Astrocyte (in vitro differentiated cells and primary cell): Measurements from ENCODE around the gene DHX58. TPM values are rescaled to one million over a fixed set of nuclear protein-coding genes. Genes with fewer than 3 reads are reported as not detected.
A peak's percentile ranks its signal among the peaks of the same experiment; 100 is the strongest.

Experiments used
- DNase-seq: peaks from one replicate; pipeline ENCODE4 v3.0.0-alpha.2; 2010; ENCODE audit warnings: low read depth
- FAIRE-seq: peaks from 2 replicates; lab custom pipeline; 2011; peaks lifted over from hg19 to GRCh38; lab: Jason Lieb, UNC
- H2AFZ ChIP-seq: 2 replicates; pipeline ENCODE4 v1.6.0; 2012; ENCODE audit warnings: low read depth, low read length, inconsistent platforms
- H3K27ac ChIP-seq: 2 replicates; pipeline ENCODE4 v1.5.1; 2011; ENCODE audit warnings: low read depth, low read length, inconsistent platforms
- H3K27me3 ChIP-seq: 2 replicates; pipeline ENCODE4 v1.6.0; 2011; ENCODE audit warnings: low read length, inconsistent platforms; ENCODE audit not compliant: insufficient read depth
- H3K36me3 ChIP-seq: 2 replicates; pipeline ENCODE4 v1.5.1; 2011; ENCODE audit warnings: low read length, inconsistent platforms; ENCODE audit not compliant: insufficient read depth
- H3K4me1 ChIP-seq: 2 replicates; pipeline ENCODE4 v1.5.1; 2011; ENCODE audit warnings: low read length, inconsistent platforms; ENCODE audit not compliant: insufficient read depth
- H3K4me2 ChIP-seq: 2 replicates; pipeline ENCODE4 v1.6.0; 2012; ENCODE audit warnings: low read length, inconsistent platforms
- H3K4me3 ChIP-seq: 2 replicates; pipeline ENCODE4 v1.5.1; 2011; ENCODE audit warnings: low read depth, mild to moderate bottlenecking, low read length, inconsistent platforms; ENCODE audit not compliant: insufficient read depth
- H3K79me2 ChIP-seq: 2 replicates; pipeline ENCODE4 v1.6.0; 2012; ENCODE audit warnings: mild to moderate bottlenecking, low read length, inconsistent platforms; ENCODE audit not compliant: insufficient read depth
- H3K9ac ChIP-seq: 2 replicates; pipeline ENCODE4 v1.6.0; 2012; ENCODE audit warnings: mild to moderate bottlenecking, low read length, inconsistent platforms
- H3K9me3 ChIP-seq: 2 replicates; pipeline ENCODE4 v1.5.1; 2012; ENCODE audit warnings: low read depth, mild to moderate bottlenecking, low read length, inconsistent platforms; ENCODE audit not compliant: insufficient read depth
- H4K20me1 ChIP-seq: 2 replicates; pipeline ENCODE4 v1.6.0; 2012; ENCODE audit warnings: low read length, inconsistent platforms; ENCODE audit not compliant: insufficient read depth
- H3K27ac Mint-ChIP-seq: one replicate; pipeline ENCODE4 v1.8.0; 2021; ENCODE audit warnings: mild to moderate bottlenecking, mixed read lengths; ENCODE audit not compliant: unreplicated experiment
- H3K27me3 Mint-ChIP-seq: one replicate; pipeline ENCODE4 v1.8.0; 2021; ENCODE audit warnings: low read depth, mixed read lengths; ENCODE audit not compliant: unreplicated experiment
- H3K36me3 Mint-ChIP-seq: one replicate; pipeline ENCODE4 v1.8.0; 2021; ENCODE audit warnings: low read depth, mixed read lengths; ENCODE audit not compliant: unreplicated experiment
- H3K4me1 Mint-ChIP-seq: one replicate; pipeline ENCODE4 v1.8.0; 2021; ENCODE audit warnings: low read depth, mixed read lengths; ENCODE audit not compliant: unreplicated experiment
- H3K4me3 Mint-ChIP-seq: one replicate; pipeline ENCODE4 v1.8.0; 2021; ENCODE audit warnings: mild to moderate bottlenecking, moderate library complexity, mixed read lengths; ENCODE audit not compliant: unreplicated experiment
- H3K9me3 Mint-ChIP-seq: one replicate; pipeline ENCODE4 v1.8.0; 2021; ENCODE audit warnings: mild to moderate bottlenecking, mixed read lengths; ENCODE audit not compliant: unreplicated experiment
- EZH2 ChIP-seq: IDR thresholded peaks from 2 replicates; pipeline ENCODE4 v1.6.1; 2012; ENCODE audit warnings: mild to moderate bottlenecking, low read length, inconsistent platforms; ENCODE audit not compliant: insufficient read depth
- total RNA-seq: library from RNA; stranded (reverse); gene quantifications from 2 replicates; pipeline ENCODE4 v1.2.1, GENCODE V29; 2021
- TF ChIP-seq, protein P1 (sequence below): IDR thresholded peaks from 2 replicates; pipeline ENCODE4 v1.5.1; 2011; ENCODE audit warnings: low read depth, mild to moderate bottlenecking, inconsistent platforms, low read length, moderate library complexity; ENCODE audit not compliant: insufficient read depth

The DHX58 gene
- total RNA-seq, 1 donor from 2014 or later, result 5.4 TPM

DNA sequence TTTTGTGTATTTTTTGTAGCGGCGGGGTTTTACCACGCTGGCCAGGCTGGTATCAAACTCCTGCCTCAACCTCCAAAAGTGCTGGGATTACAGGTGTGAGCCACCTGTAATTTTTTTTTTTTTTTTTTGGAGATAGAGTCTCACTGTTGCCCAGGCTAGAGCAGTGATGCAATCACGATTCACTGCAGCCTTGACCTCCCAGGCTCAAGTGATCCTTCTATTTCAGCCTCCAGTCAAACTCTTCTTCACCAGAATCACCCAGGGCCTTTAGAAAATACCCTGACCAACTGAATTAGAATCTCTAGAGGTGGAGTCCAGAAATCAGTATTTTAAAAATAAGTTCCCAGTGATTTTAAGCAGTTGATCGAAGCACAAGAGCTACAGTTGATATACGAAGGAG lies 22.6 kb upstream of the DHX58 start:
- H3K4me3 Mint-ChIP-seq, result no peak overlapping the region
- no peaks in the 10 kb centered on the region for H3K9me3 Mint-ChIP-seq
- Histone ChIP-seq H3K4me3 (no peak overlapping the region), H3K79me2 (peaks cover 99% of the 10 kb centered on the region), H3K4me2 (peak overlapping the region; percentile 44), H3K4me1 (peaks cover 41% of the 10 kb centered on the region), H3K27me3 (no peaks in the 10 kb centered on the region), H4K20me1 (peaks cover 87% of the 10 kb centered on the region), H3K9ac (no peak overlapping the region), H3K36me3 (peaks cover under 1% of the 10 kb centered on the region), H3K9me3 (no peaks in the 10 kb centered on the region), H2AFZ (no peak overlapping the region), H3K27ac (peak overlapping the region; percentile 14)
- TF ChIP-seq, protein P1, sequence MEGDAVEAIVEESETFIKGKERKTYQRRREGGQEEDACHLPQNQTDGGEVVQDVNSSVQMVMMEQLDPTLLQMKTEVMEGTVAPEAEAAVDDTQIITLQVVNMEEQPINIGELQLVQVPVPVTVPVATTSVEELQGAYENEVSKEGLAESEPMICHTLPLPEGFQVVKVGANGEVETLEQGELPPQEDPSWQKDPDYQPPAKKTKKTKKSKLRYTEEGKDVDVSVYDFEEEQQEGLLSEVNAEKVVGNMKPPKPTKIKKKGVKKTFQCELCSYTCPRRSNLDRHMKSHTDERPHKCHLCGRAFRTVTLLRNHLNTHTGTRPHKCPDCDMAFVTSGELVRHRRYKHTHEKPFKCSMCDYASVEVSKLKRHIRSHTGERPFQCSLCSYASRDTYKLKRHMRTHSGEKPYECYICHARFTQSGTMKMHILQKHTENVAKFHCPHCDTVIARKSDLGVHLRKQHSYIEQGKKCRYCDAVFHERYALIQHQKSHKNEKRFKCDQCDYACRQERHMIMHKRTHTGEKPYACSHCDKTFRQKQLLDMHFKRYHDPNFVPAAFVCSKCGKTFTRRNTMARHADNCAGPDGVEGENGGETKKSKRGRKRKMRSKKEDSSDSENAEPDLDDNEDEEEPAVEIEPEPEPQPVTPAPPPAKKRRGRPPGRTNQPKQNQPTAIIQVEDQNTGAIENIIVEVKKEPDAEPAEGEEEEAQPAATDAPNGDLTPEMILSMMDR, result no peak
- TF ChIP-seq EZH2, result no peak
- H3K27ac Mint-ChIP-seq, result peak overlapping the region; percentile 59
- FAIRE-seq, result no peak
- peaks cover 16% of the 10 kb centered on the region for H3K36me3 Mint-ChIP-seq
- peaks cover 75% of the 10 kb centered on the region for H3K4me1 Mint-ChIP-seq
- H3K27me3 Mint-ChIP-seq, result no peaks in the 10 kb centered on the region
- no peak for DNase-seq

DNA sequence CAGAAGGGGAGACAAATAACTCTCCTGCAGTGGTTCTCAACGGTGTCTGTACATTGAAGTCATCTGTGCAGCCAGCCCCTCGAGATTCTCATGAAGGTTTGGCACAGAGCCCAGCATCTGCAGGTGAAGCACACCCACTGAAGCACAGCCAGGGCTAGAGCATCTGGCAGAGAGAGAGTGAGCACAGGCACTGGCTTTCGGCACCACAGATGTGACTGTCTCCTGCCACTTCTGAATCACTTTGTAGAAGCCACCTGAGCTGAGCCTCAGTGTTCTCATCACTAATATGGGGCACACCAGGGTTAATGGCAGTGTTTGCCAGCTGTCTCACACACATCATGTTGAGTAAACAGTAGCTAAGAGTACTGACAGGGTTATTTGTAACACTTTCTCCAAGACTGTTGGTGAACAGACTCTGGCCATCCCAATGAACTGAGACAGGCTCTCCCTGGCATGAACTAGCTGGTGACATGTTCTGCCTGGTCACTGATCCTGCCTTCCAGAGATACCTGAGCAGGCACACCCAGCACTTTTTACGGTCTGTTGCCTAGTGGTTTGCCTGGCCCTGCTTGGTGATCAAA lies 21.0 kb upstream of the DHX58 start:
- Histone ChIP-seq H3K27me3 (no peaks in the 10 kb centered on the region), H3K9me3 (no peaks in the 10 kb centered on the region), H3K79me2 (peaks cover 97% of the 10 kb centered on the region), H3K4me2 (peak overlapping the region; percentile 41), H4K20me1 (peaks cover 87% of the 10 kb centered on the region), H2AFZ (no peak overlapping the region), H3K4me1 (peaks cover 41% of the 10 kb centered on the region), H3K4me3 (no peak overlapping the region), H3K36me3 (peaks cover 11% of the 10 kb centered on the region), H3K27ac (peak overlapping the region; percentile 6), H3K9ac (no peak overlapping the region)
- no peaks in the 10 kb centered on the region for H3K27me3 Mint-ChIP-seq
- peaks cover 74% of the 10 kb centered on the region for H3K4me1 Mint-ChIP-seq
- no peak for TF ChIP-seq EZH2
- TF ChIP-seq, protein P1, result no peak
- H3K4me3 Mint-ChIP-seq, result peak overlapping the region; percentile 73
- H3K36me3 Mint-ChIP-seq, result peaks cover 18% of the 10 kb centered on the region
- no peaks in the 10 kb centered on the region for H3K9me3 Mint-ChIP-seq
- FAIRE-seq (no peak), DNase-seq (no peak)
- H3K27ac Mint-ChIP-seq, result peak overlapping the region; percentile 93

DNA sequence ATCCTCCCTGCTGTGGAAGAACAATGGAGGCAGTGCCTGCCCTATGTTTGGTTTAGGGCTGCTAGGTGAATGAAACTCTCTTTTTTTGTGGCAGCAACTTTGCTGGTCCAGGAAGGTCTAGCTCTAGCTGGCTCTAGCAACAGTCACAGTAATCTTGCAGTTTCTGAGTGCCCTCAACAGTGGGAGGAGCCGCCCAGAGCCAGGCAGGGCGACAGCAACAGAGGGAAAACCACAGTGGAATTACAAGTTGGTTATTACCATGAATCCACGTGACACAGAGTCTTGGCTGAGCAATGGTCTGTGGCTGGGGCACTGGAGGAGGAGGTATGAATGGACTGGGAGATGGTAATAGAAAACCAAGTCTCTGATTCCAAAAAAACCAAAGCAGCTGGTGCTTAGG lies 20.4 kb upstream of the DHX58 start:
- Histone ChIP-seq H3K9me3 (no peaks in the 10 kb centered on the region), H3K79me2 (peaks cover 91% of the 10 kb centered on the region), H2AFZ (no peak overlapping the region), H3K4me3 (no peak overlapping the region), H3K36me3 (peaks cover 17% of the 10 kb centered on the region), H4K20me1 (peaks cover 81% of the 10 kb centered on the region), H3K27ac (peak overlapping the region; percentile 6), H3K9ac (no peak overlapping the region), H3K4me2 (peak overlapping the region; percentile 41), H3K4me1 (peaks cover 41% of the 10 kb centered on the region), H3K27me3 (no peaks in the 10 kb centered on the region)
- Mint-ChIP-seq H3K27ac (peak overlapping the region; percentile 93), H3K27me3 (no peaks in the 10 kb centered on the region), H3K9me3 (no peaks in the 10 kb centered on the region), H3K4me1 (peaks cover 73% of the 10 kb centered on the region), H3K4me3 (peak overlapping the region; percentile 73), H3K36me3 (peaks cover 23% of the 10 kb centered on the region)
- TF ChIP-seq, protein P1, result no peak
- TF ChIP-seq EZH2, result no peak
- peak; percentile 91 for FAIRE-seq
- peak; percentile 88 for DNase-seq
